Measurements from ENCODE around the gene AGK.

AGK gene

GRCh38 chr7:141652691-141653090, 101.5 kb downstream of the AGK start:
- DNase-seq: no peak
- no peak overlapping the region for H3K23ac ChIP-seq (ENCODE audit: low read length)
- H3K4me3 ChIP-seq (ENCODE audit: low read depth, low read length): no peak overlapping the region
- no peaks in the 10 kb centered on the region for H3K27me3 ChIP-seq (ENCODE audit: insufficient read depth, low read length)
- no peak overlapping the region for H4K8ac ChIP-seq (ENCODE audit: low read depth, low read length)
- H2AK5ac ChIP-seq (ENCODE audit: low read length): no peak overlapping the region
- no peak overlapping the region for H2BK120ac ChIP-seq (ENCODE audit: insufficient read depth, low read length, poor library complexity)
- H3K4me2 ChIP-seq (ENCODE audit: low read length): no peak overlapping the region
- no peaks in the 10 kb centered on the region for H3K79me1 ChIP-seq (ENCODE audit: low read length)
- H2BK12ac ChIP-seq (ENCODE audit: low read length): peak overlapping the region; percentile 7
- no peak overlapping the region for H3K27ac ChIP-seq (ENCODE audit: low read depth, low read length)
- H3K4me1 ChIP-seq (ENCODE audit: control insufficient read depth in 1 of 2, insufficient read depth in 2 of 2, low read length in 2 of 2): no peaks in the 10 kb centered on the region
- no peak overlapping the region for H4K12ac ChIP-seq (ENCODE audit: low read depth, low read length)
- no peak overlapping the region for H2AFZ ChIP-seq (ENCODE audit: insufficient read depth, low read length, poor library complexity)
- no peaks in the 10 kb centered on the region for H3K9me3 ChIP-seq (ENCODE audit: insufficient read depth, low read depth, low read length)
- H3K79me2 ChIP-seq (ENCODE audit: control insufficient read depth, insufficient read depth, low read length, poor library complexity): no peaks in the 10 kb centered on the region
- H3K18ac ChIP-seq (ENCODE audit: low read length): no peak overlapping the region
- H2BK5ac ChIP-seq (ENCODE audit: low read depth, low read length, poor library complexity): no peak overlapping the region
- no peak overlapping the region for H3K4ac ChIP-seq (ENCODE audit: low read depth, low read length)
- H3K9ac ChIP-seq (ENCODE audit: low read length): no peak overlapping the region
- H3K14ac ChIP-seq (ENCODE audit: low read length): no peak overlapping the region
- H3K36me3 ChIP-seq (ENCODE audit: control insufficient read depth in 1 of 2, insufficient read depth in 2 of 2, low read length in 2 of 2): peaks cover 14 to 16% of the 10 kb centered on the region in 2 experiments
- no peak overlapping the region for H4K91ac ChIP-seq (ENCODE audit: low read depth, low read length)
- WGBS (ENCODE audit: extremely low coverage, insufficient coverage, insufficient read length): no CpG with 5 or more reads among the region's 3 CpGs

DNA sequence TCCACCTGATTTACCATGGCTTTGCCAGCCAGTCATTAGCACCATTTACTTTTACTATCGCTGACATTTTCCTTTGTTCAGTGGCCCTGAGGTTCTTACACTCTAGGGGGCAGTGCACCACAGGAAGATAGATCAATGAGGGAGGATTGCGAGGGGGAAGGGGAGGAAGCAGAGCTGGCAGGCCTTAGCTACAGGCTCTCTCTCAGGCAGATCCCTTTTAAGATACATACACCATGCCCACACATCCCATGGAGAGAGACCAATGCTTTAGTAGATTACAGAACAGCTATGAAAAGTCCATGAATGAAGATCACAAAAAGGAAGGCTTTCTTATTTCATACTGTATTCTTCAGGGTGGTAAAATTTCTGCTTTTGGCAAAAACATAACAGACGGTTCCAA, 103.3 kb downstream of the AGK start:
- H3K27me3 ChIP-seq (ENCODE audit: insufficient read depth, low read length): no peaks in the 10 kb centered on the region
- WGBS (ENCODE audit: extremely low coverage, insufficient coverage, insufficient read length): no CpG with 5 or more reads among the region's 3 CpGs
- no peak overlapping the region for H3K23ac ChIP-seq (ENCODE audit: low read length)
- H3K14ac ChIP-seq (ENCODE audit: low read length): no peak overlapping the region
- H3K79me2 ChIP-seq (ENCODE audit: control insufficient read depth, insufficient read depth, low read length, poor library complexity): no peaks in the 10 kb centered on the region
- H4K8ac ChIP-seq (ENCODE audit: low read depth, low read length): no peak overlapping the region
- no peak overlapping the region for H3K27ac ChIP-seq (ENCODE audit: low read depth, low read length)
- no peak overlapping the region for H3K4ac ChIP-seq (ENCODE audit: low read depth, low read length)
- H3K4me2 ChIP-seq (ENCODE audit: low read length): no peak overlapping the region
- H3K36me3 ChIP-seq (ENCODE audit: control insufficient read depth in 1 of 2, insufficient read depth in 2 of 2, low read length in 2 of 2): peaks cover 14 to 25% of the 10 kb centered on the region in 2 experiments
- H3K79me1 ChIP-seq (ENCODE audit: low read length): no peaks in the 10 kb centered on the region
- H2BK12ac ChIP-seq (ENCODE audit: low read length): no peak overlapping the region
- H2AK5ac ChIP-seq (ENCODE audit: low read length): no peak overlapping the region
- no peak overlapping the region for H4K12ac ChIP-seq (ENCODE audit: low read depth, low read length)
- no peak overlapping the region for H2BK120ac ChIP-seq (ENCODE audit: insufficient read depth, low read length, poor library complexity)
- H3K9ac ChIP-seq (ENCODE audit: low read length): no peak overlapping the region
- peak; percentile 7 to 52 for DNase-seq
- no peaks in the 10 kb centered on the region for H3K9me3 ChIP-seq (ENCODE audit: insufficient read depth, low read depth, low read length)
- no peaks in the 10 kb centered on the region for H3K4me1 ChIP-seq (ENCODE audit: control insufficient read depth in 1 of 2, insufficient read depth in 2 of 2, low read length in 2 of 2)
- no peak overlapping the region for H2BK5ac ChIP-seq (ENCODE audit: low read depth, low read length, poor library complexity)
- no peak overlapping the region for H3K4me3 ChIP-seq (ENCODE audit: low read depth, low read length)
- H3K18ac ChIP-seq (ENCODE audit: low read length): no peak overlapping the region
- H2AFZ ChIP-seq (ENCODE audit: insufficient read depth, low read length, poor library complexity): no peak overlapping the region
- no peak overlapping the region for H4K91ac ChIP-seq (ENCODE audit: low read depth, low read length)

DNA sequence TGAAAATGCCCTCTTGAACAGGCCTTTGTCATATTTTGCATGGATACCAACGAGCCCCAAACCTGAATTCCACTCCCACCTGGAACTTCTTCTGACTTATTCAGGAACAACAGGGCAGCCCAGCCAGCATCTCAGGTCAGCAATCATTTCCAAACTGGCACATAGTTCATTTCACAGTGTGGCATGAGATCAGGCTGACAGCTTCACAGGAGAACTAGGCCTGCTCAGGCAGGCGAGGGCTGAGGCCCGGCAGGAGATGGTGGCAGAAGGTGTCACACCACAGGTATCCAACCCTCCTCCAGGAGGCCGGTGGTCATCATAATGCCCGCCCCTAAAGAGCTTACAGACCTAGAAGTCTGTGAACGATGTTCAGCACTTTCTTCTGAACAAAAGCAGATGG, 108.3 kb downstream of the AGK start:
- H4K91ac ChIP-seq (ENCODE audit: low read depth, low read length): no peak overlapping the region
- no peak overlapping the region for H3K4me2 ChIP-seq (ENCODE audit: low read length)
- H3K27me3 ChIP-seq (ENCODE audit: insufficient read depth, low read length): no peaks in the 10 kb centered on the region
- no peaks in the 10 kb centered on the region for H3K4me1 ChIP-seq (ENCODE audit: control insufficient read depth in 1 of 2, insufficient read depth in 2 of 2, low read length in 2 of 2)
- H3K9me3 ChIP-seq (ENCODE audit: insufficient read depth, low read depth, low read length): no peaks in the 10 kb centered on the region
- no peak overlapping the region for H2AFZ ChIP-seq (ENCODE audit: insufficient read depth, low read length, poor library complexity)
- no peak overlapping the region for H2BK12ac ChIP-seq (ENCODE audit: low read length)
- no peak overlapping the region for H4K12ac ChIP-seq (ENCODE audit: low read depth, low read length)
- H3K9ac ChIP-seq (ENCODE audit: low read length): no peak overlapping the region
- H3K36me3 ChIP-seq (ENCODE audit: control insufficient read depth in 1 of 2, insufficient read depth in 2 of 2, low read length in 2 of 2): peaks cover 23 to 50% of the 10 kb centered on the region in 2 experiments
- no peak overlapping the region for H2AK5ac ChIP-seq (ENCODE audit: low read length)
- no peak overlapping the region for H4K8ac ChIP-seq (ENCODE audit: low read depth, low read length)
- no peak overlapping the region for H3K4ac ChIP-seq (ENCODE audit: low read depth, low read length)
- DNase-seq: no peak
- no peaks in the 10 kb centered on the region for H3K79me1 ChIP-seq (ENCODE audit: low read length)
- H3K14ac ChIP-seq (ENCODE audit: low read length): no peak overlapping the region
- H2BK120ac ChIP-seq (ENCODE audit: insufficient read depth, low read length, poor library complexity): no peak overlapping the region
- WGBS (ENCODE audit: extremely low coverage, insufficient coverage, insufficient read length): no CpG with 5 or more reads among the region's 6 CpGs
- H3K18ac ChIP-seq (ENCODE audit: low read length): no peak overlapping the region
- H3K23ac ChIP-seq (ENCODE audit: low read length): no peak overlapping the region
- no peaks in the 10 kb centered on the region for H3K79me2 ChIP-seq (ENCODE audit: control insufficient read depth, insufficient read depth, low read length, poor library complexity)
- H3K27ac ChIP-seq (ENCODE audit: low read depth, low read length): no peak overlapping the region
- H3K4me3 ChIP-seq (ENCODE audit: low read depth, low read length): no peak overlapping the region
- H2BK5ac ChIP-seq (ENCODE audit: low read depth, low read length, poor library complexity): no peak overlapping the region

GRCh38 chr7:141660259-141660658, 109.0 kb downstream of the AGK start:
- Histone ChIP-seq H3K27ac (ENCODE audit: low read depth, low read length) (no peak overlapping the region), H3K23ac (ENCODE audit: low read length) (no peak overlapping the region), H4K8ac (ENCODE audit: low read depth, low read length) (no peak overlapping the region), H3K79me1 (ENCODE audit: low read length) (no peaks in the 10 kb centered on the region), H3K14ac (ENCODE audit: low read length) (no peak overlapping the region), H3K27me3 (ENCODE audit: insufficient read depth, low read length) (no peaks in the 10 kb centered on the region), H3K9me3 (ENCODE audit: insufficient read depth, low read depth, low read length) (no peaks in the 10 kb centered on the region), H3K4me1 (ENCODE audit: control insufficient read depth in 1 of 2, insufficient read depth in 2 of 2, low read length in 2 of 2) (no peaks in the 10 kb centered on the region), H2BK12ac (ENCODE audit: low read length) (no peak overlapping the region), H4K91ac (ENCODE audit: low read depth, low read length) (no peak overlapping the region), H3K4ac (ENCODE audit: low read depth, low read length) (no peak overlapping the region), H2AK5ac (ENCODE audit: low read length) (no peak overlapping the region), H3K4me2 (ENCODE audit: low read length) (no peak overlapping the region), H3K79me2 (ENCODE audit: control insufficient read depth, insufficient read depth, low read length, poor library complexity) (no peaks in the 10 kb centered on the region), H3K9ac (ENCODE audit: low read length) (no peak overlapping the region), H3K18ac (ENCODE audit: low read length) (no peak overlapping the region), H2BK120ac (ENCODE audit: insufficient read depth, low read length, poor library complexity) (no peak overlapping the region), H4K12ac (ENCODE audit: low read depth, low read length) (no peak overlapping the region), H3K36me3 (ENCODE audit: control insufficient read depth in 1 of 2, insufficient read depth in 2 of 2, low read length in 2 of 2) (peaks cover 31 to 56% of the 10 kb centered on the region in 2 experiments), H2AFZ (ENCODE audit: insufficient read depth, low read length, poor library complexity) (no peak overlapping the region), H3K4me3 (ENCODE audit: low read depth, low read length) (no peak overlapping the region), H2BK5ac (ENCODE audit: low read depth, low read length, poor library complexity) (no peak overlapping the region)
- DNase-seq: peak; percentile 4 to 23
- no CpG with 5 or more reads among the region's 4 CpGs for WGBS (ENCODE audit: extremely low coverage, insufficient coverage, insufficient read length)

Measured in trophoblast cell (in vitro differentiated cells and primary cell).